Activated T-cell treated with anti-CD3 and anti-CD28 coated beads, Interleukin-2, amount 50 U/mL, for 24 hours (primary cell): Measurements from ENCODE around the gene CRACR2A.
A peak's percentile ranks its signal among the peaks of the same experiment; 100 is the strongest.

ENCODE experiments used
- DNase-seq: peaks from one replicate; pipeline ENCODE4 v3.0.0-alpha.2; 2020
- H3K27ac Mint-ChIP-seq: 2 replicates; pipeline ENCODE4 v1.8.0; 2020; ENCODE audit warnings: mild to moderate bottlenecking, mixed read lengths
- H3K27me3 Mint-ChIP-seq: 2 replicates; pipeline ENCODE4 v1.8.0; 2020; ENCODE audit warnings: mixed read lengths
- H3K36me3 Mint-ChIP-seq: 2 replicates; pipeline ENCODE4 v1.8.0; 2020; ENCODE audit warnings: low read depth, mixed read lengths
- H3K4me1 Mint-ChIP-seq: 2 replicates; pipeline ENCODE4 v1.8.0; 2020; ENCODE audit warnings: low read depth, mixed read lengths
- H3K4me3 Mint-ChIP-seq: 2 replicates; pipeline ENCODE4 v1.8.0; 2020; ENCODE audit warnings: mild to moderate bottlenecking, moderate library complexity, mixed read lengths
- H3K9me3 Mint-ChIP-seq: 2 replicates; pipeline ENCODE4 v1.8.0; 2020; ENCODE audit warnings: mixed read lengths

Gene CRACR2A

GRCh38 chr12:3722368-3722767, 30.5 kb downstream of the CRACR2A start:
- Mint-ChIP-seq H3K27ac (no peak overlapping the region), H3K9me3 (peaks cover 12% of the 10 kb centered on the region), H3K36me3 (peaks cover 85% of the 10 kb centered on the region), H3K4me3 (no peak overlapping the region), H3K27me3 (no peaks in the 10 kb centered on the region), H3K4me1 (peaks cover 8% of the 10 kb centered on the region)
- DNase-seq, result no peak

- Mint-ChIP-seq H3K27me3 (no peaks in the 10 kb centered on the region), H3K4me1 (peaks cover 8% of the 10 kb centered on the region), H3K4me3 (no peak overlapping the region), H3K36me3 (peaks cover 89% of the 10 kb centered on the region), H3K27ac (no peak overlapping the region), H3K9me3 (peaks cover 12% of the 10 kb centered on the region)
- DNase-seq, result no peak
Measured at GRCh38 chr12:3720772-3721171, 32.1 kb downstream of the CRACR2A start.

- peaks cover 7% of the 10 kb centered on the region for H3K9me3 Mint-ChIP-seq
- DNase-seq, result no peak
- H3K4me1 Mint-ChIP-seq, result peaks cover 9% of the 10 kb centered on the region
- peaks cover 80% of the 10 kb centered on the region for H3K36me3 Mint-ChIP-seq
- H3K27ac Mint-ChIP-seq, result no peak overlapping the region
- no peak overlapping the region for H3K4me3 Mint-ChIP-seq
- H3K27me3 Mint-ChIP-seq, result no peaks in the 10 kb centered on the region
Measured at GRCh38 chr12:3718100-3718499, 34.8 kb downstream of the CRACR2A start.

- DNase-seq, result no peak
- Mint-ChIP-seq H3K4me3 (no peak overlapping the region), H3K4me1 (peaks cover 9% of the 10 kb centered on the region), H3K36me3 (peaks cover 79% of the 10 kb centered on the region), H3K27me3 (no peaks in the 10 kb centered on the region), H3K27ac (no peak overlapping the region), H3K9me3 (no peaks in the 10 kb centered on the region)
Measured at GRCh38 chr12:3717283-3717898, 35.5 kb downstream of the CRACR2A start.

- H3K4me3 Mint-ChIP-seq, result no peak overlapping the region
- H3K27me3 Mint-ChIP-seq, result no peaks in the 10 kb centered on the region
- DNase-seq, result no peak
- peaks cover 82% of the 10 kb centered on the region for H3K36me3 Mint-ChIP-seq
- no peak overlapping the region for H3K27ac Mint-ChIP-seq
- peaks cover 9% of the 10 kb centered on the region for H3K4me1 Mint-ChIP-seq
- H3K9me3 Mint-ChIP-seq, result no peaks in the 10 kb centered on the region
Measured at GRCh38 chr12:3715999-3716398, 36.9 kb downstream of the CRACR2A start.

GRCh38 chr12:3713947-3714346, 39.0 kb downstream of the CRACR2A start:
- DNase-seq, result no peak
- Mint-ChIP-seq H3K36me3 (peaks cover 89% of the 10 kb centered on the region), H3K9me3 (no peaks in the 10 kb centered on the region), H3K27me3 (no peaks in the 10 kb centered on the region), H3K27ac (no peak overlapping the region), H3K4me1 (peaks cover 9% of the 10 kb centered on the region), H3K4me3 (no peak overlapping the region)

GRCh38 chr12:3713483-3713882, 39.4 kb downstream of the CRACR2A start:
- no peak overlapping the region for H3K4me3 Mint-ChIP-seq
- no peak overlapping the region for H3K27ac Mint-ChIP-seq
- H3K27me3 Mint-ChIP-seq, result no peaks in the 10 kb centered on the region
- peaks cover 9% of the 10 kb centered on the region for H3K4me1 Mint-ChIP-seq
- no peaks in the 10 kb centered on the region for H3K9me3 Mint-ChIP-seq
- DNase-seq, result no peak
- peaks cover 88% of the 10 kb centered on the region for H3K36me3 Mint-ChIP-seq

GRCh38 chr12:3712209-3712992, 40.5 kb downstream of the CRACR2A start:
- no peak for DNase-seq
- Mint-ChIP-seq H3K27ac (peak overlapping the region; percentile 42), H3K4me1 (peaks cover 9% of the 10 kb centered on the region), H3K36me3 (peaks cover 84% of the 10 kb centered on the region), H3K27me3 (no peaks in the 10 kb centered on the region), H3K9me3 (no peaks in the 10 kb centered on the region), H3K4me3 (no peak overlapping the region)

GRCh38 chr12:3705354-3705675, 47.6 kb downstream of the CRACR2A start:
- Mint-ChIP-seq H3K9me3 (peaks cover 7% of the 10 kb centered on the region), H3K4me3 (no peak overlapping the region), H3K36me3 (peaks cover 71% of the 10 kb centered on the region), H3K27me3 (no peaks in the 10 kb centered on the region), H3K27ac (no peak overlapping the region), H3K4me1 (peaks cover 9% of the 10 kb centered on the region)
- DNase-seq, result no peak

GRCh38 chr12:3704512-3705353, 48.2 kb downstream of the CRACR2A start:
- no peak for DNase-seq
- H3K4me1 Mint-ChIP-seq, result peaks cover 9% of the 10 kb centered on the region
- H3K27ac Mint-ChIP-seq, result no peak overlapping the region
- H3K27me3 Mint-ChIP-seq, result no peaks in the 10 kb centered on the region
- peaks cover 7% of the 10 kb centered on the region for H3K9me3 Mint-ChIP-seq
- peaks cover 69% of the 10 kb centered on the region for H3K36me3 Mint-ChIP-seq
- H3K4me3 Mint-ChIP-seq, result no peak overlapping the region

- no peak overlapping the region for H3K4me3 Mint-ChIP-seq
- peaks cover 70% of the 10 kb centered on the region for H3K36me3 Mint-ChIP-seq
- no peak for DNase-seq
- no peak overlapping the region for H3K27ac Mint-ChIP-seq
- H3K27me3 Mint-ChIP-seq, result no peaks in the 10 kb centered on the region
- H3K9me3 Mint-ChIP-seq, result peaks cover 7% of the 10 kb centered on the region
- peaks cover 9% of the 10 kb centered on the region for H3K4me1 Mint-ChIP-seq
Measured at GRCh38 chr12:3700861-3701260, 52.0 kb downstream of the CRACR2A start.

- Mint-ChIP-seq H3K27ac (no peak overlapping the region), H3K9me3 (no peaks in the 10 kb centered on the region), H3K36me3 (peaks cover 70% of the 10 kb centered on the region), H3K27me3 (no peaks in the 10 kb centered on the region), H3K4me3 (no peak overlapping the region), H3K4me1 (peaks cover 4% of the 10 kb centered on the region)
- no peak for DNase-seq
Measured at GRCh38 chr12:3698218-3698974, 54.5 kb downstream of the CRACR2A start.

- H3K36me3 Mint-ChIP-seq, result peaks cover 73% of the 10 kb centered on the region
- H3K27me3 Mint-ChIP-seq, result no peaks in the 10 kb centered on the region
- H3K9me3 Mint-ChIP-seq, result no peaks in the 10 kb centered on the region
- no peak for DNase-seq
- no peak overlapping the region for H3K4me3 Mint-ChIP-seq
- no peaks in the 10 kb centered on the region for H3K4me1 Mint-ChIP-seq
- no peak overlapping the region for H3K27ac Mint-ChIP-seq
Measured at GRCh38 chr12:3697311-3697870, 55.5 kb downstream of the CRACR2A start.

- H3K36me3 Mint-ChIP-seq, result peaks cover 92% of the 10 kb centered on the region
- no peaks in the 10 kb centered on the region for H3K27me3 Mint-ChIP-seq
- no peaks in the 10 kb centered on the region for H3K9me3 Mint-ChIP-seq
- no peak for DNase-seq
- H3K27ac Mint-ChIP-seq, result no peak overlapping the region
- H3K4me3 Mint-ChIP-seq, result no peak overlapping the region
- no peaks in the 10 kb centered on the region for H3K4me1 Mint-ChIP-seq
Measured at GRCh38 chr12:3694673-3695072, 58.2 kb downstream of the CRACR2A start.
